Measurements from ENCODE around the gene ACACA.

ACACA gene

DNA sequence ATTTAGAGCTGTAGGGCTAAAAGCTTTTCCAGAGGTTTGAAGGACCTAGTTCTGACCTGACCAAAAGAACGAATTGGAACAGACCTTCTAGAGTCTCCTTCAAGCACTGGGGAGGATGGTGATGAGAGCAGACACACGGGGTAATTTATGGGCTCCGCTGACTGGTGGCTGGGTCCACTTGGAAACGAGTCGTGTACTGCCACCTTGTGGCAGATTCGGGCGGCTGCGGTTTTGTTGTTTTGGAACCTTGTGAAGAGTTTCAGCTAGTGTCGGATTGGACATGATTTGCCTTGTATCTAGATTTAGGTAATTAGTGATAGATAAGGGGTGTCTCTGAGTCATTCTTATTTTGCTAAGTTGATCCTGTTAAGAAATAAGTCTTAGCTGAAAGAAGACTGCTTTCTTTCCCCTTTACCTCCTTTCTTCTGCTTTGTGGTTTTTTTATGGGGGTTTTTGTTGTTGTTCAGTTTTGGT lies 359.0 kb downstream of the ACACA start:
- Histone ChIP-seq H3K27ac (no peak overlapping the region), H3K27me3 (no peaks in the 10 kb centered on the region), H3K4me1 (peaks cover 0 to 4% (median 0%) of the 10 kb centered on the region in 4 donors), H3K4me3 (no peak overlapping the region), H3K36me3 (peaks cover 12 to 28% (median 15%) of the 10 kb centered on the region in 3 donors), H3K9me3 (no peaks in the 10 kb centered on the region)
- intact Hi-C loops (cut with DNase I; ENCODE audit: low total_unique reads) = loop anchor here (5.0 kb wide), 1 partner anchor 420 kb away; no protein-coding TSS in a partner anchor
- DNase-seq = peak; percentile 58 to 81
- TF ChIP-seq CTCF (IDR thresholded peaks at IDR 0.05) = peak; percentile 74 to 80

GRCh38 chr17:37045351-37045922 lies 361.2 kb downstream of the ACACA start:
- Histone ChIP-seq H3K27me3 (no peaks in the 10 kb centered on the region), H3K36me3 (peaks cover 0 to 13% (median 0%) of the 10 kb centered on the region in 3 donors), H3K4me3 (no peak overlapping the region), H3K9me3 (no peaks in the 10 kb centered on the region), H3K4me1 (peaks cover 0 to 4% (median 0%) of the 10 kb centered on the region in 4 donors), H3K27ac (no peak overlapping the region)
- no peak for DNase-seq
- intact Hi-C loops (cut with DNase I; ENCODE audit: low total_unique reads) = loop anchor here (5.0 kb wide), 1 partner anchor 418 kb away; no protein-coding TSS in a partner anchor
- no peak for TF ChIP-seq CTCF (IDR thresholded peaks at IDR 0.05)

GRCh38 chr17:37043201-37043600 lies 363.4 kb downstream of the ACACA start:
- no peak for TF ChIP-seq CTCF (IDR thresholded peaks at IDR 0.05)
- intact Hi-C loops (cut with DNase I; ENCODE audit: low total_unique reads) = no loop called here
- DNase-seq = no peak
- Histone ChIP-seq H3K9me3 (no peaks in the 10 kb centered on the region), H3K4me3 (no peak overlapping the region), H3K36me3 (peaks cover 0 to 10% (median 0%) of the 10 kb centered on the region in 3 donors), H3K27me3 (no peaks in the 10 kb centered on the region), H3K4me1 (peaks cover 0 to 4% (median 2%) of the 10 kb centered on the region in 4 donors), H3K27ac (no peak overlapping the region)

GRCh38 chr17:37041932-37042331 lies 364.7 kb downstream of the ACACA start:
- Histone ChIP-seq H3K4me3 (no peak overlapping the region), H3K9me3 (no peaks in the 10 kb centered on the region), H3K4me1 (peaks cover 0 to 3% (median 0%) of the 10 kb centered on the region in 4 donors), H3K27ac (no peak overlapping the region), H3K27me3 (no peaks in the 10 kb centered on the region), H3K36me3 (peaks cover 0 to 10% (median 0%) of the 10 kb centered on the region in 3 donors)
- TF ChIP-seq CTCF (IDR thresholded peaks at IDR 0.05) = no peak
- no peak for DNase-seq
- intact Hi-C loops (cut with DNase I; ENCODE audit: low total_unique reads) = no loop called here

GRCh38 chr17:37039269-37039668 lies 367.4 kb downstream of the ACACA start:
- Histone ChIP-seq H3K4me1 (peaks cover 0 to 3% (median 0%) of the 10 kb centered on the region in 4 donors), H3K27ac (no peak overlapping the region), H3K4me3 (no peak overlapping the region), H3K27me3 (no peaks in the 10 kb centered on the region), H3K36me3 (peaks cover 0 to 10% (median 0%) of the 10 kb centered on the region in 3 donors), H3K9me3 (no peaks in the 10 kb centered on the region)
- TF ChIP-seq CTCF (IDR thresholded peaks at IDR 0.05) = no peak
- no peak for DNase-seq
- intact Hi-C loops (cut with DNase I; ENCODE audit: low total_unique reads) = no loop called here
